Measurements from ENCODE around the gene F13B.

The F13B gene

GRCh38 chr1:197066719-197067456, at the start of gene F13B:
F13B (minus strand) TSS chr1:197067260; CDS start chr1:197067223, 37 bp downstream.
- no peaks in the 10 kb centered on the region for H3K4me1 ChIP-seq (ENCODE audit: control insufficient read depth, low read length)
- H3K4me2 ChIP-seq (ENCODE audit: low read length), result no peak within 1 kb of the TSS
- H3K79me2 ChIP-seq (ENCODE audit: control insufficient read depth, low read length), result no peaks in the 10 kb centered on the region
- H3K36me3 ChIP-seq (ENCODE audit: control insufficient read depth, low read length), result no peaks in the 10 kb centered on the region
- H3K27me3 ChIP-seq (ENCODE audit: control insufficient read depth, low read length), result 0 out of 2 replicates have a peak, but pooled peaks cover 3% of the 10 kb centered on the region
- no peaks in the 10 kb centered on the region for H3K9me2 ChIP-seq (replicated peaks; ENCODE audit: control insufficient read depth, low read length)
- no peaks in the 10 kb centered on the region for H3K9me3 ChIP-seq (ENCODE audit: control insufficient read depth, insufficient read depth, low read length)
- H4K20me1 ChIP-seq (ENCODE audit: control insufficient read depth, insufficient read depth, low read depth, low read length), result no peaks in the 10 kb centered on the region
- H3F3A ChIP-seq (ENCODE audit: control insufficient read depth, insufficient read depth), result no peaks in the 10 kb centered on the region
- H3K4me3 ChIP-seq (ENCODE audit: low read length), result no peak within 1 kb of the TSS
- H3K27ac ChIP-seq (ENCODE audit: low read depth, low read length), result no peak within 1 kb of the TSS
- TF ChIP-seq CTCF (IDR thresholded peaks at IDR 0.05; ENCODE audit: low read depth, low read length, poor library complexity, severe bottlenecking) (no peak), EZH2phosphoT487 (IDR thresholded peaks at IDR 0.05; ENCODE audit: borderline replicate concordance, low read length) (no peak)

DNA sequence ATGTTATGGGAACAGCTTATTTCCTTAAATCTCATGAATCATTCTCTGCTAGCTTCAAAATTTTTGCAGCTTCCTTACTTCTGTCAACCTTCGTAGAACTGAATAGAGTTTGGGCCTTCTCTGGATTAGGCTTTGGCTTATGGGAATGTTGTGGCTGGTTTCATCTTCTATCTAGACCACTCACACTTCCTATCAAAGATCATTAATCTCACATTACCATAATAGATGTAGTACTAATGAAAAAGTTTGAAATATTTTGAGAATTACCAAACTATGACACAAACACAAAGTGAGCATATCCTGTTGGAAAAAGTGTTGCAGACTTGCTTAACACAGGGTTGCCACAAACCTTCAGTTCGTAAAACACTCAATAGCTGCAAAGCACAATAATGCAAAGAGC, 49.1 kb upstream of the F13B start:
- no peaks in the 10 kb centered on the region for H3K4me1 ChIP-seq (ENCODE audit: control insufficient read depth, low read length)
- H3K9me3 ChIP-seq (ENCODE audit: control insufficient read depth, insufficient read depth, low read length), result no peaks in the 10 kb centered on the region
- H3K36me3 ChIP-seq (ENCODE audit: control insufficient read depth, low read length), result peaks cover 82% of the 10 kb centered on the region
- H3K27me3 ChIP-seq (ENCODE audit: control insufficient read depth, low read length), result no peaks in the 10 kb centered on the region
- H3K4me3 ChIP-seq (ENCODE audit: low read length), result no peak overlapping the region
- no peaks in the 10 kb centered on the region for H3F3A ChIP-seq (ENCODE audit: control insufficient read depth, insufficient read depth)
- TF ChIP-seq EZH2phosphoT487 (IDR thresholded peaks at IDR 0.05; ENCODE audit: borderline replicate concordance, low read length), result no peak
- no peak for TF ChIP-seq CTCF (IDR thresholded peaks at IDR 0.05; ENCODE audit: low read depth, low read length, poor library complexity, severe bottlenecking)
- no peaks in the 10 kb centered on the region for H4K20me1 ChIP-seq (ENCODE audit: control insufficient read depth, insufficient read depth, low read depth, low read length)
- H3K27ac ChIP-seq (ENCODE audit: low read depth, low read length), result no peak overlapping the region
- no peak overlapping the region for H3K4me2 ChIP-seq (ENCODE audit: low read length)
- 0 out of 2 replicates have a peak, but pooled peaks cover 2% of the 10 kb centered on the region for H3K79me2 ChIP-seq (ENCODE audit: control insufficient read depth, low read length)
- no peaks in the 10 kb centered on the region for H3K9me2 ChIP-seq (replicated peaks; ENCODE audit: control insufficient read depth, low read length)

- Histone ChIP-seq H3K4me2 (ENCODE audit: low read length) (no peak overlapping the region), H4K20me1 (ENCODE audit: control insufficient read depth, insufficient read depth, low read depth, low read length) (no peaks in the 10 kb centered on the region), H3K27ac (ENCODE audit: low read depth, low read length) (no peak overlapping the region), H3K79me2 (ENCODE audit: control insufficient read depth, low read length) (0 out of 2 replicates have a peak, but pooled peaks cover 3% of the 10 kb centered on the region), H3F3A (ENCODE audit: control insufficient read depth, insufficient read depth) (no peaks in the 10 kb centered on the region), H3K36me3 (ENCODE audit: control insufficient read depth, low read length) (peaks cover 91% of the 10 kb centered on the region), H3K9me3 (ENCODE audit: control insufficient read depth, insufficient read depth, low read length) (no peaks in the 10 kb centered on the region), H3K9me2 (replicated peaks; ENCODE audit: control insufficient read depth, low read length) (no peaks in the 10 kb centered on the region), H3K27me3 (ENCODE audit: control insufficient read depth, low read length) (no peaks in the 10 kb centered on the region), H3K4me1 (ENCODE audit: control insufficient read depth, low read length) (no peaks in the 10 kb centered on the region), H3K4me3 (ENCODE audit: low read length) (no peak overlapping the region)
- no peak for TF ChIP-seq CTCF (IDR thresholded peaks at IDR 0.05; ENCODE audit: low read depth, low read length, poor library complexity, severe bottlenecking)
- no peak for TF ChIP-seq EZH2phosphoT487 (IDR thresholded peaks at IDR 0.05; ENCODE audit: borderline replicate concordance, low read length)
Measured at GRCh38 chr1:197106869-197107268, 39.8 kb upstream of the F13B start.

Measured in DOHH2 (cell line).